Calu3 (cell line): ENCODE measurements around the gene NPAS3. TPM values are rescaled to one million over a fixed set of nuclear protein-coding genes. Genes with fewer than 3 reads are reported as not detected.

Source experiments
- BruUV-seq: library from RNA; stranded (reverse); fragments of 400-500 nt; replicated peaks from 2 replicates; lab custom pipeline; 2021; lab: Mats Ljungman, UMichigan
- CTCF ChIA-PET: fragments of 300-600 bp; sonication (Branson Sonifier 250); formaldehyde crosslinking; loops from one replicate; lab custom pipeline; 2022; ENCODE audit warnings: antibody characterized with exemption; lab: Charles Lee
- DNase-seq: peaks from one replicate; pipeline ENCODE4 v3.0.0; 2022
- H3K27ac Mint-ChIP-seq: one replicate; pipeline ENCODE4 v1.8.0; 2022; ENCODE audit warnings: mixed read lengths; ENCODE audit not compliant: unreplicated experiment
- H3K27me3 Mint-ChIP-seq: one replicate; pipeline ENCODE4 v1.8.0; 2022; ENCODE audit warnings: mixed read lengths; ENCODE audit not compliant: unreplicated experiment
- H3K36me3 Mint-ChIP-seq: one replicate; pipeline ENCODE4 v1.8.0; 2022; ENCODE audit warnings: mild to moderate bottlenecking, moderate library complexity, mixed read lengths; ENCODE audit not compliant: insufficient read depth, unreplicated experiment
- H3K4me1 Mint-ChIP-seq: one replicate; pipeline ENCODE4 v1.8.0; 2022; ENCODE audit warnings: mild to moderate bottlenecking, low read depth, mixed read lengths; ENCODE audit not compliant: unreplicated experiment
- H3K4me3 Mint-ChIP-seq: one replicate; pipeline ENCODE4 v1.8.0; 2022; ENCODE audit warnings: mild to moderate bottlenecking, low read depth, moderate library complexity, mixed read lengths; ENCODE audit not compliant: unreplicated experiment
- H3K9me3 Mint-ChIP-seq: one replicate; pipeline ENCODE4 v1.8.0; 2022; ENCODE audit warnings: low read depth, mixed read lengths; ENCODE audit not compliant: unreplicated experiment
- intact Hi-C: fragments of 100-400 bp; cut with micrococcal nuclease; formaldehyde crosslinking; loops from one replicate; pipeline ENCODE4 v1.10.0; 2022; ENCODE audit not compliant: unreplicated experiment
- total RNA-seq: library from RNA; stranded (reverse); gene quantifications from 2 replicates; pipeline ENCODE4 v1.2.3, GENCODE V29; 2022
- TF ChIP-seq, protein P1 (sequence below): fragments of 200-600 bp; IDR thresholded peaks from one replicate; pipeline ENCODE4 v1.8.0; 2022; ENCODE audit warnings: antibody characterized with exemption; ENCODE audit not compliant: unreplicated experiment

The NPAS3 gene
- total RNA-seq, 1 experiment from 2014 or later: not detected

DNA sequence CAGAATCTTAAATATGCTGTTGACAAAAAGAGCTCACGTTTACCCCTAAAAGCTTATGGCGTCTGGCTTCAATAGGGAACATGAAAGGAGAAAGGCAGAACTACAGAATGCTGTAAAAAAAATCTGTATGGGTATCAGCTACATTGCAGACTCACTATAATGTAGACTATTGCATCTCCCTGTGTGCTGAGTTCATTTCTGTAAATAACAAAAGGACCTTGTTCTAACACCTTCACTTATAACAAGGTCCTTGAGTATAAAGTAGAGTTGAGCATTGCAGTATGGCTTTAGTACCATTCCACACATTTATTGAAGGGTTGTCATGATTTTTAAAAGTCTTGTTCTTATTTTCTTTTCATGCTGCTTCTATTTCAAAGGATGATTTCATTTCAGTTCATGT is 165.3 kb downstream of the NPAS3 start:
- peaks cover 3% of the 10 kb centered on the region for H3K9me3 Mint-ChIP-seq
- no TSS peak for BruUV-seq
- CTCF ChIA-PET: no interaction called here
- H3K27ac Mint-ChIP-seq: no peak overlapping the region
- no peak for DNase-seq
- no peaks in the 10 kb centered on the region for H3K27me3 Mint-ChIP-seq
- H3K4me1 Mint-ChIP-seq: no peaks in the 10 kb centered on the region
- TF ChIP-seq, protein P1, sequence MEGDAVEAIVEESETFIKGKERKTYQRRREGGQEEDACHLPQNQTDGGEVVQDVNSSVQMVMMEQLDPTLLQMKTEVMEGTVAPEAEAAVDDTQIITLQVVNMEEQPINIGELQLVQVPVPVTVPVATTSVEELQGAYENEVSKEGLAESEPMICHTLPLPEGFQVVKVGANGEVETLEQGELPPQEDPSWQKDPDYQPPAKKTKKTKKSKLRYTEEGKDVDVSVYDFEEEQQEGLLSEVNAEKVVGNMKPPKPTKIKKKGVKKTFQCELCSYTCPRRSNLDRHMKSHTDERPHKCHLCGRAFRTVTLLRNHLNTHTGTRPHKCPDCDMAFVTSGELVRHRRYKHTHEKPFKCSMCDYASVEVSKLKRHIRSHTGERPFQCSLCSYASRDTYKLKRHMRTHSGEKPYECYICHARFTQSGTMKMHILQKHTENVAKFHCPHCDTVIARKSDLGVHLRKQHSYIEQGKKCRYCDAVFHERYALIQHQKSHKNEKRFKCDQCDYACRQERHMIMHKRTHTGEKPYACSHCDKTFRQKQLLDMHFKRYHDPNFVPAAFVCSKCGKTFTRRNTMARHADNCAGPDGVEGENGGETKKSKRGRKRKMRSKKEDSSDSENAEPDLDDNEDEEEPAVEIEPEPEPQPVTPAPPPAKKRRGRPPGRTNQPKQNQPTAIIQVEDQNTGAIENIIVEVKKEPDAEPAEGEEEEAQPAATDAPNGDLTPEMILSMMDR: no peak
- H3K4me3 Mint-ChIP-seq: no peak overlapping the region
- no peaks in the 10 kb centered on the region for H3K36me3 Mint-ChIP-seq
- intact Hi-C loops: no loop called here

DNA sequence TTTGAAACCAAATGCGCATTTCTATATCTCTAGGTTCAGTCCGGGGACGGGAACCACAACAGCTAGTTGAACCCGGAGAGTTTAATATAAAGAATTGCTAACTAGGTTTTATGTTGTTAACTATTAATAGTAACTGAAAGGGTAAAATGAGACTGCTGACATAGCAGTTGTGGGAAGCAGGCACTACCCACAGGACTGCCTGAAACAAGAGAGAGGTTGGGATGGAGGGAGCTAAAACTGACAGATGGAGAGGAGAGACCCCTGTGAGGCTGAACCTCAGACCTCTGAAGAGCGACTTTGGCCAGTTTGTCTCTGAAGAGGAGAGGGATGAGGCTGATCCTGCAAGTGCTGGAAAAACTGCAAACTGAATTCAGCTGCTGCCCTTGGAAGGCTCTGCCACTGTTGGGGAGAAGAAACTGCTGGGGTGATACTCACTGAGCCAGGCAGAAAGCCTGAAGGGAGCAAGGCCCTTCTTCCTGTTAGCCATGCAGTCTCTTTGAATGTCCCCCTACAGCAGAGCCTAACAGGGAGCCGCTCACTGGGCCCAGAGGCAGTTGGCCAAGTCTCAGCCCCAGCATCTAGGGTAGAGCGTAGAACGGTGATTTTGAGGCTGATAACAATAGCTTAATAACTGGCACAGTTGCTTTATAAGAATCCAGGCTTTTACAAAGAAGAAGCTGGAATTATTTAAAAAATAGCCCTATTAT is 172.2 kb downstream of the NPAS3 start:
- DNase-seq: no peak
- Mint-ChIP-seq H3K36me3 (no peaks in the 10 kb centered on the region), H3K27ac (no peak overlapping the region), H3K4me3 (no peak overlapping the region), H3K9me3 (peaks cover 2% of the 10 kb centered on the region), H3K27me3 (no peaks in the 10 kb centered on the region), H3K4me1 (no peaks in the 10 kb centered on the region)
- CTCF ChIA-PET: no interaction called here
- TF ChIP-seq, protein P1: no peak
- no TSS peak for BruUV-seq
- intact Hi-C loops: no loop called here

DNA sequence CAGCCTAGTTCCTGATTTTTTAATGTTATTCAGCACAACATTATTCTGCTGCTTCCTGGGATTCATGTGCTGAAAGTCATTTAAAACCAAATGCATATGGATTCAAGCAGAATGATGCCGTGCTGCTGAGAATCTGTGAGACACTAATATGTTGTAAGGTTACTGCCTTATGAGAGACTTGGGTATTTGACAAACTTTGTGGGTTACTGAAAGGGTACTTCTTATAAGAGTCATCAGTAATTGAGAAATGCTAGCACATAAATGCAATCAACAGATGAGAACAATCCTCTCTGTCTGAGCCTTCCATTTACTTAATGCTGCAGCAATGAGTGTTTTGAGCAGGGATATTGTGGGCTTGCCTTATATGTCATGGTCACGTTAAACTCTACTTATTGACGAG is 175.7 kb downstream of the NPAS3 start:
- CTCF ChIA-PET: no interaction called here
- DNase-seq: no peak
- Mint-ChIP-seq H3K9me3 (peaks cover 2% of the 10 kb centered on the region), H3K4me3 (no peak overlapping the region), H3K4me1 (no peaks in the 10 kb centered on the region), H3K27ac (no peak overlapping the region), H3K36me3 (no peaks in the 10 kb centered on the region), H3K27me3 (no peaks in the 10 kb centered on the region)
- no TSS peak for BruUV-seq
- intact Hi-C loops: no loop called here
- TF ChIP-seq, protein P1: no peak

DNA sequence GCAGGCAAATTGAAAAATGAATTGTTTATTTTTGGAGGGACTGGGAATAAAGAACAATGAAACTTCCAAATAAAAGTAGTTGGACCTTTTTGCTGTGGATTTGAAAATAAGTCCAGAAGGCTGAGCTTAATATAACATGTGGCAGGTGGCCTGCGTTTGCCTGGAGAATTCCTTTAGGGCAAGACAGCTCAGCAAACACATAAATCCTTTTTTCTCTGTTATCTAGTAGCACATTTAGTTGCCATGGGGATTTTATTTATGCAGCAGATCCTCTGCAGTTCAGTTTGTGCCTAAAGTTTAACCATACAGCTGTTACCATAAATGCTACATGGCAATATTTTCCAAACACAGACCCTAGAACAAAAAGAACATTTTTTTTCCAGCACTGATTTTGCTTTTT is 180.0 kb downstream of the NPAS3 start:
- Mint-ChIP-seq H3K4me3 (no peak overlapping the region), H3K9me3 (peaks cover 4% of the 10 kb centered on the region), H3K36me3 (no peaks in the 10 kb centered on the region), H3K4me1 (no peaks in the 10 kb centered on the region), H3K27ac (no peak overlapping the region), H3K27me3 (no peaks in the 10 kb centered on the region)
- BruUV-seq: no TSS peak
- intact Hi-C loops: no loop called here
- TF ChIP-seq, protein P1: no peak
- CTCF ChIA-PET: no interaction called here
- no peak for DNase-seq
